Activated CD8-positive, alpha-beta memory T cell treated with anti-CD3 and anti-CD28 coated beads for 1 hour (primary cell): Measurements from ENCODE around the gene COPS9.

Experiments
- DNase-seq, 2 donors: peaks; one replicate each; pipeline ENCODE4 v3.0.0-alpha.2; 2020; ENCODE audit warnings: low read depth in 1 of 2; ENCODE audit errors: extremely low read depth in 1 of 2

The COPS9 gene

GRCh38 chr2:240166761-240167587 lies 30.9 kb upstream of the COPS9 start:
- DNase-seq: no peak

- DNase-seq: no peak
Measured at GRCh38 chr2:240166191-240166590, 30.1 kb upstream of the COPS9 start.

GRCh38 chr2:240165661-240166060 lies 29.6 kb upstream of the COPS9 start:
- DNase-seq: no peak

- no peak for DNase-seq
Measured at GRCh38 chr2:240165034-240165433, 28.9 kb upstream of the COPS9 start.

- DNase-seq: no peak
Measured at GRCh38 chr2:240164586-240164985, 28.5 kb upstream of the COPS9 start.

- no peak for DNase-seq
Measured at GRCh38 chr2:240163844-240164574, 27.9 kb upstream of the COPS9 start.

- DNase-seq: no peak
Measured at GRCh38 chr2:240162939-240163714, 27.0 kb upstream of the COPS9 start.

- DNase-seq: no peak
Measured at GRCh38 chr2:240162531-240162930, 26.4 kb upstream of the COPS9 start.

GRCh38 chr2:240162032-240162431 lies 25.9 kb upstream of the COPS9 start:
- DNase-seq: no peak

- DNase-seq: no peak
Measured at GRCh38 chr2:240161087-240161750, 25.1 kb upstream of the COPS9 start.

GRCh38 chr2:240160291-240161086 lies 24.4 kb upstream of the COPS9 start:
- no peak for DNase-seq

GRCh38 chr2:240159251-240159839 lies 23.2 kb upstream of the COPS9 start:
- no peak for DNase-seq

GRCh38 chr2:240157147-240157470 lies 21.0 kb upstream of the COPS9 start:
- no peak for DNase-seq

- no peak for DNase-seq
Measured at GRCh38 chr2:240156435-240157146, 20.5 kb upstream of the COPS9 start.

GRCh38 chr2:240155745-240156390 lies 19.8 kb upstream of the COPS9 start:
- no peak for DNase-seq

- no peak for DNase-seq
Measured at GRCh38 chr2:240155048-240155744, 19.1 kb upstream of the COPS9 start.

- DNase-seq: no peak
Measured at GRCh38 chr2:240154606-240155005, 18.5 kb upstream of the COPS9 start.

GRCh38 chr2:240153418-240153817 lies 17.3 kb upstream of the COPS9 start:
- DNase-seq: no peak
